GM19023 (cell line): Measurements from ENCODE around the gene CENPP.

Experiments used
- ATAC-seq: cut with Tn5 transposase; IDR thresholded peaks from one replicate; pipeline ENCODE4 v1.9.1; 2021; ENCODE audit warnings: mild to moderate bottlenecking, moderate library complexity; ENCODE audit not compliant: unreplicated experiment

The CENPP gene

DNA sequence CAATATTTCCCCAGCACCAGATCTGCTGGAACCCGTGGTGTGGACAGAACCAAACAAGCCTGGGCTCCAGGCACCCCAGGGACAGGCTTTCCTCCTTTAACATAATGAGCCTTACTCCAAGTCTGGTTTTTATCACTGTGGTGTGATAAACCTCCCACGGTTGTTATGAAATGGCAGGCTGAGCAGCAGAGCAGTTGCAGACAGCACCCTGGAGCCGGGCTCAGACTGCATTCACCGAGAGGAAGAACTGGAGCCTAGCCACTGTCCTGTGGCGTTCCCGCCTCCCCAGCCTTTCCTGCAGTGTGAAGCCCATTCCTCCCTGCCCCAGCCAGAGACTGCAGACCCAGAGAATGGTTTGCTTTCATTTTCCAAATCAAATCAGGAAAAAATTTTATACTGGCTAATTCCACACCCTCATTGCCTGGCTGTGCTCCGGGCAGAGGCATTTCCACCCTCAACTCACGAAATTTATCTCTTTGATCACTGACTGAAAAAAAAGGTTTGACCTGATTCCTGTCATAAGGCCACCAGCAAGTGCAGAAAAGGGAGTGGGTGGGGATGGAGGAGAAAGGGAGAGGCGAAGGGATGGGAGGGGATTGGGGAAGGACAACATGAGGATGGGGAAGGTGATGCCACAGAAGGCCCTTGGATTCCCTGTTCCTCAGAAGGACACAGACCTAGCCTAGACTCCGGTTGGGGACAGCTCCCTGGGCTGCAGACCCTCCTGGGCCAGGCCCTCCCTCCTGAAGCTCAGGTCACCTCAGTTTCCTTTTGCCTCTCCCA, 325.3 kb downstream of the CENPP start:
- ATAC-seq = no peak

- ATAC-seq = no peak
Observed at GRCh38 chr9:92652461-92652860, 326.7 kb downstream of the CENPP start.

DNA sequence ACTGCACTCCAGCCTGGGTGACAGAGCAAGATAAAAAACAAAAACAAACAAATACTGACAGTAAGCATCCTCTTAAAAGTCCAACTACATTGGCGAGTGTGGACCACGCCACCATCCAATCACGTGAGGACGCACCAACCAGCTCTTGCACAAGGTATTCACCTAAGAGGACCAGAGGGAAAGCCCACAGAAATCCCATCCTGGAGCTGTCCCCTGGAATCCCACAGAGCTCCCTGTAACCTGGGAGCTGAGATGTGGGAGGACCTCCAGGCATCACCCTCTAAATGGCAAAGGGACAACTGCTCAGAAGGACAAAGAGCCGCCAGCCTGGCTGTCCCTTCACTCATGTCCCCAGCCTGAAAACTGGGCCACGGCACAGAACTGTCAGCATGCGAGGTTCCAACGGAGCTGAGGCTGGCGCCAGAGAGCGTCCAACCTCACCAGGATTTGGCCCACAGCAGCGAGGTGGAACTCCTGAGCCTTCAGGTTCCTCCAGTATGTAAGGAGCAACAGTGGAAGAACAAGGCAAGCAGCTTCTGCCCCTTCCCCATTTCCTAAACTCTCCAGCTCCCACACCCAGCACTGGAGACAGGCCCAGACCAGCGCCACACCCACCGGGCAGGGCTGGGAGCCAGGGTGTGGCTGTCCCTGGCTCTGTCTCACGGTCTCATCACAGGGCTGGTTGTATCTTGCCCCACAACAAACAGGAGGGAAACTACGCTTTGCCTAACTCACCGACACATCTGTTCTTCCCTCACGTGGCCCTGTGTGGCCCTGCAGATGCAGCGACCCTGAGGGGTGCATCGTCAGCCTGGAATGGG, 328.9 kb downstream of the CENPP start:
- ATAC-seq = no peak

DNA sequence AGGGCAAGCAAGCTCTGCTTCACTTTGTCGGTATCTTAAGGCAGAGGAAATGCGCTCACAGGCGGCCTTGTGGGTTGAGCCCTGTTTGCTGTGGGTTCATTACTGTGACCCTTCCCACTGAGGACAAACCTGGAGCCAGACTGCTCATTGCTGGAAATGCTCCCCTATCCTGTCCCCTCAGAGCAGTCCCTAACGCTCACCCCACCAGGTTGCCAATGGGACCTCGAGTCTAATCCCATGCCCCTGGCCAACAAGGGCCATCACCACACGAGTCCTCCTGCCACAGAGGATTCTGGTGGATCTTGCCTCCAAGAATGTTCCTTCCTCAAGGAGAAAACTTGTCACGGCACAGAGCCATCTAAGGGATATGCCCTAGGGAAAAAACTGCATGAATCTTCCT, 329.6 kb downstream of the CENPP start:
- no peak for ATAC-seq

DNA sequence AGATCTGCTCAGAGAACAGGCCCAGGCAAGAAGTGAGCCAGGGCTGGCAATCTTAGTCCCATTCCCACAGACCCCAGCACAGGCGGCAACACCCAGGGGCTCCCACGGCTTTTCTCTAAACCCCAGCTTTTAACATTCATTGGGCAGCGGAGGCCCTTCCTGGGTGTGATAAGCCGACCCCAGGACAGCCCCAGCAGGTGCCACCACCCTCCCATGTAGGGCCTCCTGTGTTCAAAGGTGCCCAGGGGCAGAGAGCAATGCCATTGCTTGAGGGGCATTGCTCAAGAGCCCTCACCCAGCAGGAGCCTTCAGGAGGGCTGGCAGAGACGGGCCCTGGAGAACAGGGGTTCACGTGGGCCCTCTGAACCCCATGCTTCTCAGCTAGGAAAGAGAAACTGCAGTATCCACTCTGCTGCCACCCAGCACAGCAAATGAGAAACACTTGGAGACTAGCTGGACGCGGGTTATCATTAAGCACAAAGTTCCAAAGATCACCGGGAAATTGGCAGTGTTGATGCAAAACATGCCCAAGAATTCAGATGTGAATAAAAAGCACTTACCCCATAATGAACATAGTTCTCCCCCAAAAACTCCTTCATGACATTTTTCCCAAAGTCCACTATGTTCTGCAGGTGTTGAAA, 330.3 kb downstream of the CENPP start:
- no peak for ATAC-seq

- ATAC-seq = no peak
Observed at GRCh38 chr9:92656537-92656925, 330.8 kb downstream of the CENPP start.

DNA sequence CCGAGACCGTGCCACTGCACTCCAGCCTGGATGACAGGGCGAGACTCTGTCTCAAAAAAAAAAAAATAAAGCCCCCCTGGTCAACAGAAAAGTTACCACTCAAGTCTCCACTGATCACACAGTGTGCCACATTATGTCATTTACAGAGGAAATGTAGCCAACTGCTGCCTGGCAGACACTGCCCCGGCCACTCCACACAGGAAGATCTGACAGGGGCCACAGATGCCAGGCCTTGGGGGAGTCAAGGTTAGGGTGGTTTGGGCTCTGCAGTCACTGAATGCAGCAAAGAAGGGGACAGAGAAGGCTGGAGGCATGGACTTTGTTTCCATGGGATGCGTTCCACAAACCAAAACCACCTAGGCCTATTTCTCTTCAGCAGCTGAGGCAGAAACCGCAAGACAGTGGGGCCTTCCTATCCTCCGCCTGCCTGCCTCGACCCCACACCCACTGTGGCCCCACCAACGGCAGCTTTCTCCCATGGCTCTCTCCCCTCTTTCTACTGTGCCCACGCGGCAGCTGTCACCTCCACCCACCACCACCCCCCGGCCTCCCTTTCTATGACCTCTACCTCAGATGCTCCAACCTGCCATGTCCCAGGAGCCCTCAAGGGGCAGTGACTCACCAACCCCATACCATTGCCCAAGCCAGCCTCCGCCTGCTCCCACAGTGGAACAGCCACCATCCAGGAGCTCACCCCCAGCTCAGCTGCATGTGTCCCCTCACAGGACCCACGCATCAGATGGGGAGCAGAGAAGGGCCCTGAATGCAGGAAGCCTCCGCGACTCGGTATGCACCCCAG, 331.7 kb downstream of the CENPP start:
- no peak for ATAC-seq

DNA sequence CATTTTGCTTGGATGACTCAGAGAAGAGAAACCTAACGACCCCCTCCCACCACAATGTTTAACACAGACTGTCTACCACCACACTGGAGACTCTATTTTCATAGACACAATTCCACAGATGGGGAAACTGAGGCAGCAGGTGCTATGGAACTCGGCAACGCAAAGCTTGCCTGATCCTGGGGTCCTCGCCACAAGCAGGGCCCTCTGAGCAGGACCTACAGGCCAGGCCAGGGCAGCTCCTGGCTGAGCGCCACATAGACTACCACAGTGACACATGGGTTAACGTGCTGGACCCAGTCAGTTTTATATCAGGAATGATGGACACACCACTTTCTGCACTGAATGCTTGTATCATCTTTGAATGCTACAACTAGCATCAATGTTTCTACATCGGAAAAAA, 332.4 kb downstream of the CENPP start:
- no peak for ATAC-seq

DNA sequence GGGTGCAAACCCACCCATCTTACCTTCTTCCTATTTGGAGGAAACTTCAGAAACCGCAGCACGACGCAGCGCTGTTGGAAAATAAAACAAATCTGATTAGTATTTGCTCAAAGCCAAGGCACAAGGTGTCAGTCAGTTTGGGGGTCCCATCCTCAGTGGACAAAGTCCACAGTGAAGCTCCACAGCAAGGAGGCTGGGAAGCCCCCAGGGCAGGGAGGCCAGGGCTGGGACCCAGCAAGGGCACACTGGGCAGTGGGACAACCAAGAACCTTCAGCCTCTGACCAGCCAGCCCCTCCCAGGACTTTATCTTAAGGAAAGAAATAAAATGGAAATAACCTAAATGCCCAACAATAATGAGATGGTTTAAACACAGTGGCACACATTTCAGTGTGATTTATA, 332.9 kb downstream of the CENPP start:
- ATAC-seq = no peak

GRCh38 chr9:92659601-92660000, 333.8 kb downstream of the CENPP start:
- no peak for ATAC-seq

GRCh38 chr9:92660266-92660665, 334.5 kb downstream of the CENPP start:
- no peak for ATAC-seq

GRCh38 chr9:92661127-92661526, 335.4 kb downstream of the CENPP start:
- no peak for ATAC-seq

DNA sequence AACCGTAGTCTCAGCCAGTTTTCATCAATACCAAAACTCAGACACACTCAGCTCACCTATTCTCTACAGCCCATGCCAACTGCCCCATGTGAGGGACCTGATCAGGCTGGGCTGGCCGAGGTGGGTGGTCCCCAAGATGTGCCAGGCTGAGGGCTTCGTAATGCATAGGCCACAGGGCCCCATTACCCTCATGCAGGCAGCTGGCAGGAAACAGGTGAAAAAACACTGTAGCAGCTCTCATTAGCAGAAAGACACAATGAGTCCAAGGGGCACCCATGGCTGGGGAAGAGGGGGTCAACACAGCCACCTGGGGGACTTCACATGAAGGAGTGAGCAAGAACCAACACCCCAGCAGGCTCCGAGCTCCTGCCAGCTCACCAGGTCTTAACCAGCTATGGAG, 336.0 kb downstream of the CENPP start:
- no peak for ATAC-seq

DNA sequence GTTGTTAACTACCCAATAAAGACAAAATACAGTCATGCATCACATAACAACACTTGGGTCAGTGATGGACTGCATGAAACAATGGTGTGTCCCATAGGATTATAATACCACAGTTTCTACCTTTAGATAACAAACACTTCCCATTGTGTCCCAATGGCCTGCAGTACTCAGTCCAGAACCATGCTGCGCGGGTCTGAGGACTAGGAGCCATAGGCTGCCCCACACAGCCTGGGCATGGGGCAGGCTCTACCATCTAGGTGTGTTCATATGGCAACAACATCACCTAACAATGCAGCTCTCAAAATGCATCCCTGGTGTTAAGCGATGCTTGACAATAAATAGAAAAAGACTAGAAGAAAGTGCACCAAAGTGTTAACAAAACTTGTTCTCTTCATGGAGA, 337.4 kb downstream of the CENPP start:
- ATAC-seq = no peak

DNA sequence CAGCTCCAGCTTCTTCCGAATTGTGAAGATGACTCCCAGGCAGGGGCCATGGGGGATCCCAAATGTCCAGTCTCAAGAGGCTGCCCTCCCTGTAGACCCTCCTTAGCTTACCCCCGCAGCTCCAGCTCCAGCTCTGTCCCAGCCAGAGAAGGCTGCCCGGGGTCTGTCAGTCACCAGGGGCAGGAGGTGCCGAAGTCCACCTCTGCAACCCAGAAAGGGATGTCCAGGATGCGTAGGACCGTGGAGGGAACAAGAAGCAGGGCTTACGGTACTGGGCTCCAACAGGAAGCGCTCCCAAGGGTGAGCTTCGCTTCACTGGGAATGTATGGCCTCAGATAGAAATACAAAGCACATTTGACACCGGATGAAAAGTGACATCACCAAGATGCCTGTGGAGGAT, 338.2 kb downstream of the CENPP start:
- ATAC-seq = no peak

DNA sequence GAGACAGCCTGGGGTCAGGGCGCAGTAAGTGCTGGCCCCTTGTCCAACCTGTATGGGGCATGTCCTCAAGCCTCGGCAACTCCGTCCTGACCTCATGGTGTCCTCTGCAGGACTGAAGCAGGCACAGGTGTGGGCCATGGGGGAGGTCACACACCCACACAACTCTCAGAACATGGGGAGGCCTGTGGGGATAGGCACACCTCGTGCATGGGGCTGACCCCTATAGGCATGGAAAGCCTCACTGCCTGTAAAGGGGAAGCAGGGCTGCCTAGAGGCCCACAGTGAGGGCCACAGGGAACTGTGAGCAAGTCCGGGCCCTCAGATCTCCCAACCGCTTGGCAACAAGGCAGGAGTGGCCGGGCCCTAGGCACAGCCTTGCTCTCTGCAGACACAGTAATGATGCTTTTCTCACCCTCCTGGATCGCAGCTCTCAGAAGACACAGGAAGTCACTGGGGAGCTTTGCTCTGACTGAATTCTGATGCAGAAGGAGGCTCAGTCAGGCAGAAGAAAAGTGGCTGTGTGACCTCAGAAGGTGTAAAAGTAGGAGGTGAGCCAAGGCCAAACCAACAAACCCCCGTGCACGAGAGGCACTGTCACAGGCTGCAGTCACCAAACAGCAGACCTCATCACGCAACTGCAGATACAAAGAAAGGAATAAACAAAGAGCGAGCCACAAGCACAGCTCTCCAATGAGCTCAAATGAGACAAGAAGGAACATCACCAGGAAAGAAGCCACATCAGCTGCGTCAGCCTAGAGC, 338.8 kb downstream of the CENPP start:
- no peak for ATAC-seq

DNA sequence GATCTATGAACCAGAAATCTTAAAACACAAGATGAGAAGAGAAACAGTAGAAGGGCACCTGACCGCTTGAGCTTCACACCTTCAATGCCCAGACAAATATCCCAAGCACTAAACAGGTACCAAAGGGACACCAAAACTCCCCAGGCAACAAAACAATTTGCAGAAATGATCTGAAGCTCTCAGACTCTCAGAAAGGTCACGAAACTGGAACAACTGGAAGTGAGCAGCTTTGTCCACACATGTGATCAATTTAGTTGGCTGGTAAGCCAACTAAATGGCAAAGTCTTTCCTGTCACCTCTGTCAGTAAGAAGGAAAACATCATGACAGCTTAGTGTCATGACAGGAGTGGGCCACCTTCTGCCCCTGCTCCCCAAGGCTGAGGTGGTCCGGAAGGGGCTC, 340.1 kb downstream of the CENPP start:
- no peak for ATAC-seq

DNA sequence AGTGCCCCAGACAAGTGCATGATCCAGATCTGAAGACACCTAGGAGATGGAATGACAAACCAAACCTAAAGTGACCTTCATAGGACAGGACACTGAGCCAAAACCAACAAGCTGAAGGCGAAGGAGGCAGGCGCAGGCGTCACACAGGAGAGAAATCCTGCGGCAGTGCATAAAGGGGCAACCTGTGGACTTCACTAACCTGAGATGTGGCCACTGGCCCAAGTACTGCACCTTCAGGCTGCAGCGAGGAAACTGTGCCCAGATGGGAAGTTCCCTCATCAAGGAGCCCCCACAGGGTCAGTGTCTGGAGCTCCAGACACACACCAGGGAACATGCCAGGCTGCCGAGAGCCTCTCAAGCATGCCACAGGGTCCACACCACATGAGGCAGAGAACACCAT, 340.5 kb downstream of the CENPP start:
- no peak for ATAC-seq

GRCh38 chr9:92666912-92667532, 341.3 kb downstream of the CENPP start:
- ATAC-seq = no peak
